Kidney (tissue), 14 donors: ENCODE measurements around the gene DSCAML1. TPM values are rescaled to one million over a fixed set of nuclear protein-coding genes. Genes with fewer than 3 reads are reported as not detected.
A peak's percentile ranks its signal among the peaks of the same experiment; 100 is the strongest.

Experiments used
- DNase-seq, 5 donors: peaks; one replicate each; pipeline ENCODE4 v3.0.0-alpha.2; 2013 to 2020
- FAIRE-seq: peaks from 2 replicates; lab custom pipeline; 2012; peaks lifted over from hg19 to GRCh38; lab: Jason Lieb, UNC
- H3K27ac ChIP-seq, 2 donors: one replicate each; pipeline ENCODE4 v1.7.0; 2013; ENCODE audit warnings: low read depth in 2 of 2, low read length in 2 of 2, inconsistent platforms in 1 of 2
- H3K27me3 ChIP-seq: one replicate; pipeline ENCODE4 v1.7.1; 2013; ENCODE audit warnings: low read length, inconsistent platforms; ENCODE audit not compliant: control insufficient read depth, insufficient read depth
- H3K36me3 ChIP-seq, 3 donors: one replicate each; pipeline versions ENCODE4 v1.7.0 to v1.7.1; 2013; ENCODE audit warnings: low read length in 3 of 3, control low read depth in 1 of 3, inconsistent platforms in 1 of 3; ENCODE audit not compliant: insufficient read depth in 3 of 3, control insufficient read depth in 2 of 3
- H3K4me1 ChIP-seq, 3 donors: one replicate each; pipeline versions ENCODE4 v1.7.0 to v1.7.1; 2013; ENCODE audit warnings: low read length in 3 of 3, inconsistent platforms in 1 of 3, low read depth in 1 of 3; ENCODE audit not compliant: control insufficient read depth in 2 of 3, insufficient read depth in 2 of 3
- H3K4me3 ChIP-seq, 3 donors: one replicate each; pipeline versions ENCODE4 v1.7.0 to v1.8.1; 2013; ENCODE audit warnings: low read length in 3 of 3, control low read depth in 1 of 3, inconsistent platforms in 1 of 3
- H3K9ac ChIP-seq, 3 donors: one replicate each; pipeline versions ENCODE4 v1.7.0 to v1.7.1; 2013; ENCODE audit warnings: low read length in 3 of 3, control low read depth in 1 of 3, inconsistent platforms in 1 of 3
- H3K9me3 ChIP-seq, 3 donors: one replicate each; pipeline versions ENCODE4 v1.7.0 to v1.7.1; 2013; ENCODE audit warnings: low read length in 3 of 3, control low read depth in 1 of 3, inconsistent platforms in 1 of 3; ENCODE audit not compliant: control insufficient read depth in 2 of 3, insufficient read depth in 1 of 3
- CTCF ChIP-seq: IDR thresholded peaks from 3 replicates; pipeline ENCODE4 v1.5.1; 2012; ENCODE audit warnings: mild to moderate bottlenecking, moderate library complexity, borderline replicate concordance; ENCODE audit not compliant: insufficient read depth; ENCODE audit errors: extremely low read depth
- intact Hi-C: fragments of 100-400 bp; cut with DNase I; formaldehyde crosslinking; loops from one replicate; pipeline ENCODE4 v1.11.1; 2022
- polyA plus RNA-seq: library from polyadenylated mRNA; stranded (reverse); fragments of 350-450 nt; fragmentation: Illumina TruSeq; extraction: RNeasy Lipid Tissue Mini Kit (QIAGEN cat#74804); gene quantifications from one replicate; pipeline ENCODE4 v1.2.3, GENCODE V29; 2014; ENCODE audit warnings: low read depth, low replicate concordance; ENCODE audit not compliant: insufficient read depth
- total RNA-seq: library from RNA; stranded (reverse); fragmentation: NEBNext Ultra II Directional; extraction: Animal tissue kit (Norgen Biotek cat#: 25700); gene quantifications from one replicate; pipeline ENCODE4 v1.2.1, GENCODE V29; 2021
- donor health status: control.
- donor health status: control.
- donor health status: control.
- donor health status: control.
- donor health status: control.
- donor health status: DM: yes; HTN: yes; CAD: no.
- donor health status: Normal renal cell carcinoma (clear cell type).

Gene DSCAML1
- total and polyA plus RNA-seq, 2 donors from 2014 or later: 0.95 to 17.3 TPM

GRCh38 chr11:117748771-117749540 is 48.1 kb downstream of the DSCAML1 start:
- peak overlapping the region in 1 of 2 donors; percentile 8 for H3K27ac ChIP-seq
- TF ChIP-seq CTCF: no peak
- H3K9ac ChIP-seq: no peak overlapping the region
- DNase-seq: no peak
- FAIRE-seq: no peak
- no peaks in the 10 kb centered on the region for H3K27me3 ChIP-seq
- no peaks in the 10 kb centered on the region for H3K9me3 ChIP-seq
- intact Hi-C loops: no loop called here
- H3K4me3 ChIP-seq: no peak overlapping the region
- peaks cover 0 to 8% (median 0%) of the 10 kb centered on the region in 3 donors for H3K4me1 ChIP-seq
- H3K36me3 ChIP-seq: no peaks in the 10 kb centered on the region

DNA sequence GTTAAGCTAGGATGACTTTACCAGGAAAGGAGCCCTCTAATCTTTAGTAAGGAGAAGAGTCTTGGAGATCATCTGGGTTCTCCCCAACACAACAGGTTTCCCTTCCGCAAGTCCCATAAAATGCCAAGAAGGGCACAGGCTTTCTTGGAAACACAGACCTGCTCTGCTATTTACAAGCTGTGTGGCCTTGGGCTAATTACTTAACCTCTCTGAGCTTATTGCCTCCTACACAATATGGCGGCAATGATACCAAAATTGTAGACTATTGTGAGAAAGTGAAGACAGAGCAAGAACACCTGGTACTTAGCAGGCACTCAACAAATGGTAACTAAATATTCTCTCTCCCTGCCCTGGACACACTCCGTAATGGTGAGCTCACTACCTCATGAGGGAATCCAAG is 49.1 kb downstream of the DSCAML1 start:
- Histone ChIP-seq H3K9me3 (no peaks in the 10 kb centered on the region), H3K27ac (no peak overlapping the region), H3K9ac (no peak overlapping the region), H3K27me3 (no peaks in the 10 kb centered on the region), H3K4me3 (no peak overlapping the region), H3K4me1 (peaks cover 0 to 8% (median 0%) of the 10 kb centered on the region in 3 donors), H3K36me3 (no peaks in the 10 kb centered on the region)
- FAIRE-seq (no peak), DNase-seq (no peak)
- intact Hi-C loops: no loop called here
- TF ChIP-seq CTCF: no peak

GRCh38 chr11:117745346-117745745 is 51.7 kb downstream of the DSCAML1 start:
- intact Hi-C loops: no loop called here
- no peaks in the 10 kb centered on the region for H3K36me3 ChIP-seq
- no peak for DNase-seq
- no peak for TF ChIP-seq CTCF
- peaks cover 0 to 8% (median 0%) of the 10 kb centered on the region in 3 donors for H3K4me1 ChIP-seq
- no peak overlapping the region for H3K4me3 ChIP-seq
- no peak for FAIRE-seq
- H3K9me3 ChIP-seq: no peaks in the 10 kb centered on the region
- H3K27ac ChIP-seq: no peak overlapping the region
- no peak overlapping the region for H3K9ac ChIP-seq
- no peaks in the 10 kb centered on the region for H3K27me3 ChIP-seq
